NCI-H1436 (cell line): ENCODE measurements around the gene HS3ST4.

Source experiments
- DNase-seq: peaks from one replicate; lab custom pipeline; 2025; lab: John Stamatoyannopoulos, UW

The HS3ST4 gene

DNA sequence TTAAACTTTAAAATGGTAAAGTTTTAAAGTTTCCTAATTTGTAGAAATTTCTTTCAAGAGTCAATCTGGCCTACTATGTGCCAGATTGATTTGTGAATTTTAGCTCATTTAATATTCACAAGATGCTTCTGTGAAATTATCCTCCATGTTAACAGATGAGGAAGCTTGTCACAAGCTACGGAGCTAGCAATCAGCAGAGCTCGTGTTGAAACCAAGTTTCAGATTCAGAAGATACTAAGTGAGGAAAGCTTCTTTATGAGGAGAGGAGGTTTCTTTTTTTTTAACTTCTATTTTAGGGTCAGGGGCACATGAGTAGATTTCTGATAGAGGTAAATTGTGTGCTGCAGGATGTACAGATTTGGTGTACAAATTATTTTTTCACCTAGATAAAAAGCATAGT lies 135.9 kb downstream of the HS3ST4 start:
- no peak for DNase-seq

DNA sequence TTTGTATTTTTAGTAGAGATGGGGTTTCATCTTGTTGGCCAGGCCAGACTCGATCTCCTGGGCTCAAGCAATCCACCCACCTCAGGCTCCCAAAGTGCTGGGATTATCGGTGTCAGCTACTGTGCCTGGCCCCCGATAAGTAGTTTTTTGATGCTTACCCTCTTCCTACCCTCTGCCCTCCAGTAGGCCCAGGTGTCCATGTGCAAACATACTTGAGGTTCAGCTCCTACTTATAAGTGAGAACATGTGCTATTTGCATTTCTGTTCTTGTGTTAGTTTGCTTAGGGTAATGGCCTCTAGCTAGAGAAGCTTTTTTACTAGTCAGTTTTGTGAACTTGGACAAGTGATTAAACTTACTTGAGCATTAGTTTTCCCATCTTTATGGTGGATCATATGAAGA lies 136.8 kb downstream of the HS3ST4 start:
- DNase-seq, result no peak

DNA sequence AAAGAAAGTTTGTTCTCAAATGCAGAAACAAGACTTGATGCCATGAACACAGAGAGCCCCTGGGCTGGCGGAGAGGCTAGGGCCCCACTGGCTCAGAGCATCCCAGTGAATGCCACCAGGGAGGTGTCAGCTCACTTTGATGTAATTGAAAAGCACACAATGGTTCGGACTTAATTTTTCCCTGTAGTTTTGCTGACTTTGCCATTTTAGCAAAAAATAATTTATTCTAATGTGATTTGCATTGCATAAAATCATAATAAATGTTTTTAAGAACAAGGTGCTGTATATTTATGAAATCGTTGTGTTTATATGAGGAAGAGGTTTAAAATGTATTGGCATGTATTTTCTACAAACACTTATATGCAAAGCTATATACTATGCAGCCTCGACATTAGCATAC lies 140.5 kb downstream of the HS3ST4 start:
- no peak for DNase-seq

DNA sequence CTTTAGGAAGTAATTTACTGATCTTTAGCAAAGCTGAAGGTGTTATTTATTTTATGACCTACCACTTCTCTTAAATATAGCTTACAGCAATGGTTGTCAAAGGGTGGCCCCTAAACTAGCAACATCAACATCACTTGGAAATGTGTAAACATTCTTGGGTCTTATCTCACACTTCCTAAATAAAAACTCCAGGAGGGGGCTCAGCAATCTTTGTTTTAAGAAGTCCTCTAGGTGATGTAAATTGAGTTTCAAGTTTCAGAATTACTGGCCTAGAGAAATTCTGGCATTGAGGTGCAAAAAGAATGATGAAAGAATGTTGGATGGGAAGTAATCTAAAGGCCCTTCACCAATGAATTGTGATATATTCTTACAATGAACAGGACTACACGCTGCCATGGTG lies 142.3 kb downstream of the HS3ST4 start:
- DNase-seq, result no peak

DNA sequence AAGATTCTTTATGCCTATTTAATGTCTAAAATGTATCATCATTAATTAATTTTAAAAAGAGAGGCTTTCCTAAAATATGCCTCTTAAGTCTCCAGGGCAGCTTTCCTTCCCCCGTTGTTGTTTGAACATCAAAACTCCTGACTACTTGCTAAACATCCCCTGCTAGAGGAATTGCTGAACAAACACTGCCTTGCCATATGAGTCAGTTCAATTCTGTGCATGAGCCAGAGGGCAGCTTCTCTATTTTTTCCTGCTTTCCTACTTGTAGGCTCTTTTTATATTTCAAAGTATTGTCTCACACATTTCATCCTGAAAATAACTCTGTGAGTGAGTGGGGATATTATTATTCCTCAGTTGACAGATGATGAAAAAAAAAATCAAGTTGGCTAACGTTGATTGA lies 143.4 kb downstream of the HS3ST4 start:
- no peak for DNase-seq

DNA sequence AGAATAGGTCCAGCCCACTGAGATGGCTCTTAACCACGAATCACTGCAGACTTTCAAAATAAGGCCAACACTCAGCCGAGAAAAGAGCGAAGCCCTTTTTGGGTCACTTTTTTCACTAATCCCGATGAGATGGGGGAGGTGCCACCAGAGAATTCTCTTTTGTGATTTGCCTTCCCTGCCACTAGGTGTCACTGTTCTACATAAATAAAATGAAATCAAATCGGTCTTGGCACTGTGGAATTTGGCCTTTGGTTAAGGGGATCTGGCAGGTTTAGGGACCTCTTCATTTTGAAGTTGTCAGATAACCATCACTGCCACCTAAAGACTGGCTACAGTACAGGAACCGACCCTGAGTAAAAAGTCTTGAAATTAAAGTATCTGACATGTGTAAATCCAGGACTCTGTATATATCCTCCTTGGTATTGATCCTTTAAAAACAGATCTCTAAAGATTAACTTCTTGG lies 147.0 kb downstream of the HS3ST4 start:
- peak; percentile 71 for DNase-seq

DNA sequence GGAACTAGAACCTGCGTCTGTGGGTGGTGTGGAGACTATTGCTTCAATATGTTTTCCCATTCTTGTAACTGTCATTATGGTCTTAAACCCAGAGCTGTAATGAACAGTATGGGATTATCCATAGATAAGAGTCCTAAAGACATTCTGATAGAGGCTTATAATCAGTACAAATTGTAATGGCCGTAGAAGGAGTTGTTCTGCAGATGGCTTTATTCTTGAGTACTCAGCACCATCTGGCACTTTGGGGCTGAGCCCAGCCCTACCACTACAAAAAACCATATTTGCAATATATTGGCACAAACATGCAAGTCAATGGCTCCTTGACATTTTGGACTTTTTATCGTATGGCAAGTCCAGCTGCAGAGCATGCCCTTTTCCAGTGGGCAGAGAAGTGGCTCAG lies 150.0 kb downstream of the HS3ST4 start:
- no peak for DNase-seq

DNA sequence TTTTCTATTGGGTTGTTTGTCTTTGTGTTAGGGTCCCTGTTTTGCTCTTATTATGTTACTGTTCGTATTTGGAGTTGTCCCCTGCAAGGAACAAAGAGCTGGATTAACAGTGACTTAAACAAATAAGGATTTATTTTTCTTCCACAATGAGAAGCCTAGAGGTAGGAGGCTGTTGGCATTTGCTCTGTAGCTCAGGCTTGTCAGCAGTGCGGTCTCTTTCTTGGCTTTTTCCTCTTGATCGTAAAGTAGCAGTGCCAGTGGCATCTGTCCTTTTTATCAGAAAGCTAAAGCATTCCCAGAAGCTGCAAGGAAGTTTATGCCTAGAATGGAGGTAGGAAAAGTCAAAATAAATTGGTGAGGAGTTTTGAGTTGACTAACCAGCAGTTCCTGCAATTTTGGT lies 154.1 kb downstream of the HS3ST4 start:
- DNase-seq, result no peak

DNA sequence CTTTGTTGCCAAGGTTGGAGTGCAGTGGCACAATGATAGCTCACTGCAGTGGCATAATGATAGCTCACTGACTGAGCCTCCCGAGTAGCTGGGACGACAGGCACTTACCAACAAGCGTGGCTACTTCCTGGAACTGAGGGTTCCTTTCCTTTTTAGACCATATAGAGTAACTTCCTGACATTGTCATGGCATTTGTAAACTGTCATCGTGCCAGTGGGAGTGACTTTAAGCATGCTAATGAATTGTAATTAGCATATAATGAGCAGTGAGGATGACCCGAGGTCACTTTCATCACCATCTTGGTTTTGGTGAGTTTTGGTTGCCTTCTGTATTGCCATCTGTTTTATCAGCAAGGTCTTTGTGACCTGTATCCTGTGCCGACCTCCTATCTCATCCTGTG lies 162.4 kb downstream of the HS3ST4 start:
- no peak for DNase-seq

DNA sequence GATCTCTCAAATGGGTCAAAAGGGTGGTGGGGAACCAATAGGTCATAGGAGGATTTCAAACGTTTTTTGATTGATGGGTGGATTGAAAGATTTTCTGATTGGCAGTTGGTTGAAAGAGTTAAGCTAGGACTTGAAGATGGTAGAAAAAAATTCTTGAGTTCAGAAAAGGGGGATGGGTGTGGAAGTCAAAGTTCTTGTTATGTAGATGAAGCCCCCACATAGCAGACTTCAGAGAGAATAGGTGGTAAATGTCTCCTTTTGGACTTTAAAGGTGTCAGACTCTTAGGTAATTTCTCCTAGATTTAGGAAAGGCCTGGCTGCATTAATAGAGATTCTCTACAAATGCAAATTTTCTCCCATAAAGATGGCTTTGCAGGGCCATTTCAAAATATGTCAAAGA lies 163.3 kb downstream of the HS3ST4 start:
- DNase-seq, result no peak

DNA sequence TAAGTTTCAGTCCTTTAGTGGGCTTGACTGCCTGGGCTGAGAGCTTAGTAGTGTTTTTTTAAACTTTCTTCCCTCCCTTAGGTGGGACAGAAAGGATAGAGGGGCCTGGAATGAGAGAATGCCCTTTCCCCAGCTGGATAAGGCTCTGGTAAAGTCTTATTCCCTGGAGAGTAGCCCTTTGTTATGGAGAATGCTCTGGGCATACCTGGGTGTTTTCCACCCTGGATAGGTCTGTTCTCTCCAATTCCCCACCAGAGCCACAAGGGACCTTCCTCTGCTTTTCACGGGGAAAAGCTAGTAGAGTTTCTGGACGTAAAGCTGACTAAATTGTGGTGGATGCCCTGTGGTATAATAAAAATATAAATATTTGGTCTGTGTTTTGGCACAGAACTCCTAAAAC lies 164.1 kb downstream of the HS3ST4 start:
- DNase-seq, result no peak

DNA sequence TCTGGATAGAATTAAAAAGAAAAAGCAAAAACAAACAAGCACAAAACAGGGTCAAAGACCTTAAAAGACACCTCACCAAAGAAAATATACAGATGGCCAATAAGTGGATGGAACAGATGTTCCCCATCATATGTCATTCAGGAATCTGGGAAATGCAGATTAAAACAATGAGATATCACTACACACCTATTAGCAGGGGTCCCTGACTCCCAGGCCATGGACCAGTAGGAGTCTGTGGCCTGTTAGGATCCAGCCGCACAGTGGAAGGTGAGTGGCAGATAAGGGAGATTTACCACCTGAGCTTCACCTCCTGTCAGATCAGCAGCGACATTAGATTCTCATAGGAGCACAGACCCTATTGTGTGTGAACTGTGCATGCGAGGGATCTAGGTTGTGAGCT lies 167.9 kb downstream of the HS3ST4 start:
- no peak for DNase-seq

DNA sequence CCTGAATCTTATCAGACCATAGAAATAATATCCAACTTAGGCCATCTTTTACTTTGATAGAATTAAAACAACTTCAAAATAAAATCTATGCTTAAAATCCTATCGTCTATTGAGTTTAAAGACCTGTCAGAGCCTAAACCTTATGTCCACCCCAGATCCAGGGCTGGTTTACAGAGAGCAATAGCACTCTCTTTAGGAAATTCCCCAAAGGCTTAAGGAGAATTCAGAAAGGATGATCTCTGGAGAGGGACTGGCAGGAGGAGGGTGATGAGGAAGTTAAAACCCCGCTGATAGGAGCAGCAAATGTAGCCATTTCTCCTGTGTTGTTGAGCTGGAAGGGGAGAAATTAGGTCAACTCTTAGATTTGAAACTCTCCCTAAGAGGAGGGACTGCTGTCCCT lies 175.3 kb downstream of the HS3ST4 start:
- DNase-seq, result no peak

DNA sequence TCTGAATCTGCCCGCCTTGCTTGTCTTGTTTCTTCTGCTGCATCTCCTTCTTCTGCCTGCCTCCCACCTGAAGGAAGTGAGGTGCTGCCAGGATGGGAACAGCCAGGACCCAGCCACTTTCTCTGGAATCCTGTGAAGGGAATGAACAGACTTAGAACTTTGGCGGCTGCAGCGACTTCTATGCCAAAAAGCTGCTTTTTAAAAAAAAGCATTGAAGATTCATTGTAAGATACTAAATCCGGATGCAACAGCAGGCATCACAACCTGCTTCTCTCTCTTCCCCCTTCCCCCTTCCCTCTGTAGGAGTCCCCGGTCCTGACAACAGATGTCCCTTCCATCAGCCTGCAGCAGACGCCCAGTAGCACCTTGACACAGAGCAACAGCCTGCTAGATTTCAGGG lies 176.3 kb downstream of the HS3ST4 start:
- no peak for DNase-seq

DNA sequence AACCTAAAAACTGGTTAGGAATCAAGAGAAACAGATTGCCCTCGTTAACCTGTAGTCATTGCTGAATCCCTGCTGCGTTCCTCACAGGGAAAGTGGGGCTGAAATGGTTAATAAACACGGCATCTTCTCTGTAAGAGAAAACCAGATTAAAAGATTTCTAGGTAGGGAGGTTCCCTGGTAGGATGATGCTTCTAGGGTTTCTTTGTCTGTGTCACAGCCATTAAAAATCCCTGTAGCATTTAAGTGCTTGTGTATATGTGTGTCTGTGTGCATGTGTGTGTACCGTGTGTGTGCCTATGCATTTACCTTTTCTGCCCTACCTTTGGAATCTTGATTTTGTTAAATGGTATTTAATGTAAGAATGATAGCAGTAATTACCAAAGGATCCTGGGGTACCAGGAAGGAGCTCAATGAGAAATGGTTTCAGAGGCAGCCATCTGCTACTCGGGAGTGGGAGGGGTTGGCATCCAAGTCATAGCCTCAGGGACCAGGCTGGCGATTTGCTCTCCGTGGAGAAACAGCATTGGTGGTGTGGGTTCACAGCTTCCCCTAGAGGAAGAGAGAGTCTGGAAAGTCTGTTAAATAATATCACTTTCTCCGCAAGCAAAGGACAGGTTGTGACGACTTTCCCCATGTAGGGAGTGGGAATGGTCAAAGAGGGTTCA lies 177.1 kb downstream of the HS3ST4 start:
- DNase-seq, result no peak

DNA sequence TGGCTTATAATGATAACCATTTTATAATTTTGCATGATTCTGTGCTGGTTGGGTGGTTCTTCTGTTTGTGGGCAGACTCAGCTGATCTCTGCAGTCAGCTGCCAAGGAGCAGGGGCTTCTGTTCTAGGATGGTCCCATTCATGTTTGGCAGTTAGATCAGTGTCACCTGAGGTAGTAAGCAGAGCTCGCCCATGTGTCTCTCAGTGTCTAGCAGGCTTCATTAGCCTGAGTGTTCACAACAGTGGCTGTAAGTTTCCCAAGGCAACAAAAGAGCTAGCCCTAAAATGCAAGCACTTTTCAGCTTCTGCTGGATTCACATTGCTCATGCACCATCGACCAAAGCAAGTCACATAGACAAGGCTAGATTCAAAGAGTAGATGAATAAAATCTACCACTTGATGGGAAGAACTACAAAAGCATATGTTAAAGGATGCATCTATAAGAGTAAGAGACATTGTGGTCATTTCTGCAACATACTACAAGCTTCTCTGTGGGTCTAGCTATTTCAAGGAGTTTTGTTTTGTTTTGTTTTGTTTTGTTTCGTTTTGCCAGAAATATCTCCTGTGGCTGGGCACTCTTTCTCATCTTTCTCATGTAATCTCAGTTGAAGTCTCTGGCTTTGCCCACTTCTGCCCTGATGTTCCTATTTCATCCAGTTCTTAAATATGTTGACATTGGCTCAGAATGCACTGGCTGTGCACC lies 180.8 kb downstream of the HS3ST4 start:
- DNase-seq, result no peak

DNA sequence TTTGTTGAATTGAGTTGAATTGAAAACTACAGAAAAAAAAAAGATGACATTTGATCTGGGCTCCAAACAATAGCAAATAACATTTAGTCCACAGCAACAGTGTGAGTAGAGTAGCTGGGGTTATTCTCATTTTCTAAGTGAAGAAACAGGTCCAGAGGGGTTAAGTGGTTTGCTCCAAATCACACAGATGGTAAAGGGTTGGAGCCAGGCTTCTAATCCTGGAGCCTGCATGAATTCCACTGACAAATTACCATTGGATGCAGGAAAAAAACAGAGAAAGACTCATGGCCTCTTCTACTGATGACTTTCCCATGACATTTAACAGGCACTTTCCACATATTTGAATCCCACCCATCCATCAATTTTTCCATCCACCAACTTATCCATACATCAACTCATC lies 182.4 kb downstream of the HS3ST4 start:
- no peak for DNase-seq

DNA sequence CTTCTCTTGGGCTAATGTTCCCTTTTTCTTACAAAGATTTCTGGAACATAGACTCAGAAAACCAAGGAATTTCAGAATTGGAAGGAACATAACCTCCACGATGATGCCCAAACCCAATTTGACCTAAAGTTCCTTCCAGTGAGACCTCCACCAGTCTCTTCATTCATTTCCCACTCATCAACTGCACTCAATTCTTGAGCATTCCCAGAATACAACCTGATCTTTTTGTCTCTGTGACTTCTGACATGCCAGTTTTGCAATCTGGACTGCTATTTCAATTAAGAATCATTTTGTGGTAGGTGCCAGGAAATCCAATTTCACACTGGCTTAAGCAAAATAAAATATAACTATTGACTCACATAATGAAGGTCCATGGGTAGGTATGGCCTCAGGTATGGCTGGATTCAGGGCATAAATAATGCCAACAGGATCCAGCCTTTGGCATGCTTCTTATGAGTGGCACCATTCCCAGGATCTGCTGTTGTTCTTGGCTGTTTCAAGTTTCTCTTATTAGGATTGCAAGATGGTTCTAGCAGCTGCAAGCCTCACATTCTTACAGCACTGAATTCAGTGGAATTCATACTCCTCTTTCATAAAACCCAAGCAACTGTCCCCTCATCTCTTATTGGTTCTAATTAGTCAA lies 184.3 kb downstream of the HS3ST4 start:
- DNase-seq, result no peak

DNA sequence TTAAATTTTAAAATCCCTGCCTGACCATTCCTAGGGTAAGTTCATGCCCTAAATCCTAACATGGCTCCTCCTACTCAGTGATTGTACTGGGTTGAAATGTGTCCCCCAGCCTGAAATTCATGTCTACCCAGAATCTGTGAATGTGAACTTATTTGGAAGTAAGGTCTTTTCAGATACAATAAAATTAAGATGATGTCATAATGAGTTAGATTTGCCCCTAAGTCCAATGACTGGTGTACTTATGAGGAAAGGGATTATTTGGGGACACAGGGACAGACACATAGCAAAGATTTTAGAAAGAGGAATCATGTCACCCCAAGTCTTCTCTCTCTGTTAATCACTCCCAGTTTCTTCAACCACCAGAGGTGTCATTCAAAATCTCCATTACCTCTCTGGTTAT lies 185.3 kb downstream of the HS3ST4 start:
- no peak for DNase-seq

DNA sequence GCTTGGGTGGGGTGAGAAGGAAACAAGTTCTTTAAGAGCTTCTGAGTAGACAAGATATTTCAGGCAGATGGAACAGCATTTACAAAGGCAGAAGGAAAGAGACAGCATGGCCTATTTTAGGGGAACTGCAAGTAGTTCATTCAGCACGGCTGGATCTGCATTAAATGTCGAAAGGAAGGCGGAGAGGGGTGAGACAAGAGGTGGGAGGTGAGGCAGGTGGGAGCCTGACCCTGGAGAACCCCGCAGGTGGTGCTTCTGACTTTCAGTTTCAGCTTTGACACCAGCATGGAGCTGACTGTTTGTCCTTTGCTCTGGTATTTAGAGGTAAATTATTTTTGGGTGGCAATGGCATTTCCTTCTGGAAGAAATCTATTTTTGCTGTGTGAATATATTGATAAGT lies 194.8 kb downstream of the HS3ST4 start:
- no peak for DNase-seq

DNA sequence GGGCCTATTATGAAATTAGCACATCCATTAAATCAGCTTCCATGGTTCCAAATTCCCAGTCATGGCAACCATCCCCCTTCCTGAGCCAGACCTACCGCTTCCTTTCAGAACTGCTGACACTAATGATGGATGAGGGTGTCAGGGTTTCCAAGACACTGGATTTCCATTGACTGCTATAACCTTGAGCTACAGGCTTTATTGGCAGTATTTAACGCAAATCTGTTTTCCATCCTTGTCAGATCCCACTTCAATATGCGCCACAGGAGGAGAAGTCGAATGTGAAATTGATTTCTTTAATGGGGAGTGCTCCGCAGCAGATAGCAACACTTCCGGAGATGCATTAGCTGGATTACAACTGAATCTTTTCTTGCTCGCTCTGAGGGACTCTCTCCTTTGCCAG lies 197.1 kb downstream of the HS3ST4 start:
- DNase-seq, result no peak

DNA sequence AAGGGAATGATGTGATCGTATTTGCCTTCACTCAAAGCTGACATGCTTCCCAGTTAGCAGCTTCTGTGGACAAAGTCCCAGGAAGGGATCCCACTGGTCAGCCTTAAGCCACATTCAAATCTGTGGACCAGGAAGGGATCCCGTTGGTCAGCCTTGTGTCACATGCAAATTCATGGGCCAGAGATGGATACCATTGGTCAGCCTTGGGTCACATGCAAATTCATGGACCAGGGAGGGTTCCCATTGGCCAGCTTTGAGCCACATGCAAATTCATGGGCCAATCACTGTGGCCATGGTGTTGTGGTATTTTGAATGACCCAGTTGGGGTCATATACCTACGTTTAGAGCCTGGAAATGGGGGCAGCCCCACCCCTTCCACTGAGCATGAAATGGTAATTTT lies 201.6 kb downstream of the HS3ST4 start:
- DNase-seq, result no peak

DNA sequence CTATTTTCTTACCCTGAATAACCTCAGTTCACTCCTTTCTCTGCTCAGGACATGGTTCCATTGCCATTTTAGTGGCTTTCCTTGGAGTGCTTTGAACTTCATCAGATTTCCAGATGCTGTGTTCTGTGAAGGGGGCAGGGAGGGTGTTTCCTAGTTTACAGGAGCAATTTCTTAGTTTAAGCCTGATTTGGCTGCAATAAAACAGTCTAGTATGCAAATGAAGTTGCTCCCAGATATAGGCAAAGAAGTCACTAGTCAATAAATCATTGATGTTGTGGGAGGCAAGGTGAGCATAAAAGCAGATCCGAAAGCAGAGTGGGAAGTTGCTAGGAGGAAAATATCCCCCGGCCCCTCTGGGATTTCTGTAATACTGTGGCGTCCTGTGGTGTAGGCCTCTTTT lies 202.3 kb downstream of the HS3ST4 start:
- no peak for DNase-seq

DNA sequence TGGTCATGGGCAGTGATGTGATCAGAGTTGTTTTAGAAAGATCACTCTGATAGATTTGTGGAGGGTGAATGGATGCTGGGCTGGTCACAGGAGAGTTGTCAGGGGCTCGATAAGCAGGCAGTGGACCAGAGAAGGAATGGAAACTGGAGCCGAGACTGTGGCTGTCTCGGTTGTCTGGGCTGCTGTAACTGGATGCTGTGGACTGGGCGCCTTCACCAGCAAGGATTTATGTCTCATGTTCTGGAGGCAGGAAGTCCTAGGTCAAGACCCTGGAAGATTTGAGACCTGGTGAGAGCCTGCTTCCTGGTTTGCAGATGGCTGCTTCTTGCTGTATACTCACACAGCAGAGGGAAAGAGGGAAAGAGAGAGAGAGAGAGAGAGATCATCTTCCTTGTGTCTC lies 203.6 kb downstream of the HS3ST4 start:
- DNase-seq, result no peak
